ENCODE measurements around the gene MEAK7. TPM values are rescaled to one million over a fixed set of nuclear protein-coding genes. Genes with fewer than 3 reads are reported as not detected.

The MEAK7 gene
- total RNA-seq, 1 donor from 2014 or later: 28.5 TPM

DNA sequence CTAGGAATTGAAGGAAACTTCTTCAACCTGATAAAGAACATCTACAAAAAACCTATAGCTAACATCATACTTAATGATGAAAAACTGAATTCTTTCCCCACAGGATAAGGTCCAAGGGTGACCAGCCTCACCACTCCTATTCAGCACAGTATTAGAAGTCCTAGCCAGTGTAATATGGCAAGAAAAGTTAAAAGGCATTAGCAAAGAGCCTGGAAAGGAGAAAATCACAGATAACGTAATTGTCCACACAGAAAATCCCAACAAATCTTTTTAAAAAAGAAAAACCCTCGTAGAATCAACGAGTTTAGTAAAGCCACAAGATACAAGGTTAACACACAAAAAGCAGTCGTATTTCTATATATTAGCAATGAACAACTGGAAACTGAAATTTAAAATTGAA is 37.8 kb downstream of the MEAK7 start:
- H3K27me3 ChIP-seq: no peaks in the 10 kb centered on the region
- H3K4me3 ChIP-seq: no peak overlapping the region
- no peaks in the 10 kb centered on the region for H3K9me3 ChIP-seq
- no peak for DNase-seq (ENCODE audit: extremely low spot score in 2 of 2)
- no peak overlapping the region for H3K27ac ChIP-seq
- intact Hi-C loops (cut with DNase I): no loop called here
- TF ChIP-seq POLR2A (IDR thresholded peaks at IDR 0.05) (no peak), POLR2AphosphoS5 (IDR thresholded peaks at IDR 0.05; ENCODE audit: insufficient read depth in 1 of 2, low read depth in 1 of 2) (no peak)
- TF ChIP-seq, protein P1, sequence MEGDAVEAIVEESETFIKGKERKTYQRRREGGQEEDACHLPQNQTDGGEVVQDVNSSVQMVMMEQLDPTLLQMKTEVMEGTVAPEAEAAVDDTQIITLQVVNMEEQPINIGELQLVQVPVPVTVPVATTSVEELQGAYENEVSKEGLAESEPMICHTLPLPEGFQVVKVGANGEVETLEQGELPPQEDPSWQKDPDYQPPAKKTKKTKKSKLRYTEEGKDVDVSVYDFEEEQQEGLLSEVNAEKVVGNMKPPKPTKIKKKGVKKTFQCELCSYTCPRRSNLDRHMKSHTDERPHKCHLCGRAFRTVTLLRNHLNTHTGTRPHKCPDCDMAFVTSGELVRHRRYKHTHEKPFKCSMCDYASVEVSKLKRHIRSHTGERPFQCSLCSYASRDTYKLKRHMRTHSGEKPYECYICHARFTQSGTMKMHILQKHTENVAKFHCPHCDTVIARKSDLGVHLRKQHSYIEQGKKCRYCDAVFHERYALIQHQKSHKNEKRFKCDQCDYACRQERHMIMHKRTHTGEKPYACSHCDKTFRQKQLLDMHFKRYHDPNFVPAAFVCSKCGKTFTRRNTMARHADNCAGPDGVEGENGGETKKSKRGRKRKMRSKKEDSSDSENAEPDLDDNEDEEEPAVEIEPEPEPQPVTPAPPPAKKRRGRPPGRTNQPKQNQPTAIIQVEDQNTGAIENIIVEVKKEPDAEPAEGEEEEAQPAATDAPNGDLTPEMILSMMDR (IDR thresholded peaks at IDR 0.05): no peak
- H3K36me3 ChIP-seq: peaks cover 0 to 14% of the 10 kb centered on the region in 2 donors
- no peaks in the 10 kb centered on the region for H3K4me1 ChIP-seq

DNA sequence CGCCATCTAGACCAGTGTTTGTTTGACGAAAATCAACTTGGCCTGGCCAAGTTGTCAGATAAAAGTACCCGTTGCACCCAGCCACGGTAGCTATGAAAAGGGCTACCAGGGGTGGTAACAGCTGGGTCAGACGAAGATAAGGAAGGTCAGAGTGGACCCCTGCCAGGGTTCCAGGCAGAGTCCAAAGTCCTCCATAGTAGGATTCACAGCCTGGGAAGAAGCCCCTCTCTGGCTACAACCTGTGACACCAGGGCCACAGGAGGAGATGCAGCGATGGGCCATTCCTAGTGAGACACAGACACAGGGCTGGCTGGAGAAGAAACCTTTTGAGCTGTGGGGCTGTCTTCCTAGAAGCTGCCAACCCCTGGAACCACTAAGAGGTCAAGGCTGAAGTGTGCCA is 39.3 kb downstream of the MEAK7 start:
- TF ChIP-seq, protein P1 (IDR thresholded peaks at IDR 0.05): no peak
- TF ChIP-seq POLR2A (IDR thresholded peaks at IDR 0.05): no peak
- TF ChIP-seq POLR2AphosphoS5 (IDR thresholded peaks at IDR 0.05; ENCODE audit: insufficient read depth in 1 of 2, low read depth in 1 of 2): no peak
- DNase-seq (ENCODE audit: extremely low spot score in 2 of 2): no peak
- peaks cover 0 to 14% of the 10 kb centered on the region in 2 donors for H3K36me3 ChIP-seq
- intact Hi-C loops (cut with DNase I): no loop called here
- H3K27me3 ChIP-seq: no peaks in the 10 kb centered on the region
- no peak overlapping the region for H3K27ac ChIP-seq
- no peaks in the 10 kb centered on the region for H3K4me1 ChIP-seq
- no peak overlapping the region for H3K4me3 ChIP-seq
- no peaks in the 10 kb centered on the region for H3K9me3 ChIP-seq

DNA sequence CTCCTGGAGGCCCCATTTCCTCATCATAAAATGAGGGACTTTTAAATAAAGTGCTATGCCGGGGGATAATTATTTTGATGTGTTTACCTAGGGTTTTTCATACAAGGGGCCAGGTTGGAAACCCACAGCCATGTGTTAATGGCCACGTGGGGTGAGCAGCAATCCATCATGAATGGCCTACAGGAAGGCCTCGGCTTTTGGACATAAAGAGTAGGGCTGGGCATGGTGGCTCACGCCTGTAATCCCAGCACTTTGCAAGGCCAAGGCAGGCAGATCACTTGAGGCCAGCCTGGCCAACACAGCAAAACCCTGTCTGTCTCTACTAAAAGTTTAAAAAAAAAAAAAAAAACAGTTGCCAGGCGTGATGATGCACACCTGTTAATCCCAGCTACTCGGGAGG is 40.3 kb downstream of the MEAK7 start:
- TF ChIP-seq, protein P1 (IDR thresholded peaks at IDR 0.05): no peak
- TF ChIP-seq POLR2A (IDR thresholded peaks at IDR 0.05) (no peak), POLR2AphosphoS5 (IDR thresholded peaks at IDR 0.05; ENCODE audit: insufficient read depth in 1 of 2, low read depth in 1 of 2) (no peak)
- Histone ChIP-seq H3K27ac (no peak overlapping the region), H3K4me3 (no peak overlapping the region), H3K9me3 (no peaks in the 10 kb centered on the region), H3K27me3 (no peaks in the 10 kb centered on the region), H3K36me3 (peaks cover 0 to 14% of the 10 kb centered on the region in 2 donors), H3K4me1 (no peaks in the 10 kb centered on the region)
- intact Hi-C loops (cut with DNase I): no loop called here
- peak in 1 of 2 donors; percentile 28 for DNase-seq (ENCODE audit: extremely low spot score in 2 of 2)

DNA sequence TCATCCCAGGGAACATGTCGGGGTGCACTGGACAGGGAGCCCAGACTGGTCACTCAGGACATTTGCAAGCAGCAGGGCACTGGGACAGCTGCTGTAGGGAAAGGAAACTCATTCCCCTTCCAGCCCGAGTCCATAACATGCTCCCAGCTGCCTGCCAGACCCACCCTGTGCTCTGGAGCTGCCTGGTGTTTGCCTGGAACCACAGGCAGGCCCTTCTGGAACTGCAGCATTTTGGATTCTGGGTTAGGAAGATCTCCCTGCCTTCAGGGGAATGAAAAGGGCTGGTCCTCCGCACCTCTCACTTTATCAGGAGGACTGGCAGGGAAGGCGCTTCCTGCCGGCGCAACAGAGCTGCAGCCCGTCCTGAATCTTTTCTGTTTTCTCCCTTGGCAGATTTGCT is 41.2 kb downstream of the MEAK7 start:
- no peaks in the 10 kb centered on the region for H3K9me3 ChIP-seq
- TF ChIP-seq, protein P1 (IDR thresholded peaks at IDR 0.05): no peak
- TF ChIP-seq POLR2A (IDR thresholded peaks at IDR 0.05) (no peak), POLR2AphosphoS5 (IDR thresholded peaks at IDR 0.05; ENCODE audit: insufficient read depth in 1 of 2, low read depth in 1 of 2) (no peak)
- DNase-seq (ENCODE audit: extremely low spot score in 2 of 2): peak in 1 of 2 donors; percentile 29

DNA sequence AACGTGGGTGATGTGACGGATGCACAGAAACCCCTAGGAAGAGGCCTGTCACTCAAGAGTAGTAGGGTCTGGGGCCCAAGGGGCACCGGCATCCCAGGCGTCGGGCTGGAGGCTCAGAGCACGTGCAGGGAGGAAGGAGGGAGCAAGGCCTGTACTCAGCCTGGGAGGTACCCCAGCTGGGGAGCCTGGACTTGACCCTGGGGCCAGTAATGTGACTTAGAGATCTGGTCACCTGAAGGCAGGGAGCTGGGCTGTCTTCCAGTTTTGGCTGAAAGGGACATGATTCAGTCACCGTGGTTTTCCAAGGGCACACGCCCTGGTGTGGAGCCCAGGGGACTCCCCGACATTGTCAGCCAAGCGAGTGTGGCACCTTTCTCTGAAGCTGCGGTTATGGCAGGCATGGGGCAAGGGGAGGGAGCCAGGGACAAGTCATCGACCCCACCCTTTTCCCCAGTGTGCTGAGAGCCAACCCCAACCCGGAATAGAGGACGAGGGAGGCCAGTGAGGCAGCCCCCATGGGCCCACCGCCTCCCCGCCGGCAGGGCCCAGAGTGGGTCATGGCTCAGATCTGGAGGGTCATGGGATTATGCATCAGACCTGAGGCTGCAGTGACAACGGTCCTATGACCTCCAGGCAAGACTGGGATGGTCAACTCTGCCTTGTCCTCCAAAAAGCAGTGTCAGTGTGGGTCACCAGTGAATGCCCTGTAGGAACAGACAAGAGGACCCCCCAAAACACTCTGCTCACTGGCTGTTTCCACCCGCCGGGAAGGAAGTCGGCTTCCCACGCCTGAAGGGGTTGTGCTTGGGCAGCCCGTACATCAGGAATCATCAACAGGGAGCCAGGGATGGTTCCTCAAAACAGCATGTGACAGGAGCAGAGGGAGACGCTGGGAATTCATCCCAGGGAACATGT is 41.9 kb downstream of the MEAK7 start:
- Histone ChIP-seq H3K27ac (no peak overlapping the region), H3K9me3 (no peaks in the 10 kb centered on the region), H3K36me3 (peaks cover 0 to 6% of the 10 kb centered on the region in 2 donors), H3K4me1 (no peaks in the 10 kb centered on the region), H3K4me3 (no peak overlapping the region), H3K27me3 (no peaks in the 10 kb centered on the region)
- DNase-seq (ENCODE audit: extremely low spot score in 2 of 2): no peak
- TF ChIP-seq POLR2A (IDR thresholded peaks at IDR 0.05) (no peak), POLR2AphosphoS5 (IDR thresholded peaks at IDR 0.05; ENCODE audit: insufficient read depth in 1 of 2, low read depth in 1 of 2) (no peak)
- TF ChIP-seq, protein P1 (IDR thresholded peaks at IDR 0.05): no peak
- intact Hi-C loops (cut with DNase I): no loop called here

More for the DNA sequence above, 41.2 kb downstream of the MEAK7 start:
- H3K27me3 ChIP-seq: no peaks in the 10 kb centered on the region
- no peak overlapping the region for H3K27ac ChIP-seq
- H3K4me3 ChIP-seq: no peak overlapping the region
- intact Hi-C loops (cut with DNase I): no loop called here
- peaks cover 0 to 11% of the 10 kb centered on the region in 2 donors for H3K36me3 ChIP-seq
- H3K4me1 ChIP-seq: no peaks in the 10 kb centered on the region
